Activated naive CD8-positive, alpha-beta T cell treated with anti-CD3 and anti-CD28 coated beads for 36 hours (primary cell): Measurements from ENCODE around the gene METTL25B. TPM values are rescaled to one million over a fixed set of nuclear protein-coding genes. Genes with fewer than 3 reads are reported as not detected.
"Not testable (repeated sequence)": the region's sequence is repeated elsewhere in the genome, so short reads cannot be mapped to it uniquely, and the experiment has no call there.

Experiments
- DNase-seq: peaks from one replicate; pipeline ENCODE4 v3.0.0; 2021
- H3K27ac Mint-ChIP-seq: one replicate; pipeline ENCODE4 v1.8.0; 2022; ENCODE audit warnings: mild to moderate bottlenecking, moderate library complexity, mixed read lengths
- H3K27me3 Mint-ChIP-seq: one replicate; pipeline ENCODE4 v1.8.0; 2022; ENCODE audit warnings: mild to moderate bottlenecking, mixed read lengths
- H3K36me3 Mint-ChIP-seq: one replicate; pipeline ENCODE4 v1.8.0; 2021; ENCODE audit warnings: mild to moderate bottlenecking, mixed read lengths
- H3K4me1 Mint-ChIP-seq: one replicate; pipeline ENCODE4 v1.8.0; 2021; ENCODE audit warnings: mixed read lengths
- H3K4me3 Mint-ChIP-seq: one replicate; pipeline ENCODE4 v1.8.0; 2022; ENCODE audit warnings: mild to moderate bottlenecking, moderate library complexity, mixed read lengths
- H3K9me3 Mint-ChIP-seq: one replicate; pipeline ENCODE4 v1.8.0; 2022; ENCODE audit warnings: mixed read lengths
- total RNA-seq, 2 experiments: library from RNA; stranded (reverse); gene quantifications; one replicate each; pipeline ENCODE4 v1.2.3, GENCODE V29; 2021

METTL25B gene
- total RNA-seq, 2 experiments from 2014 or later = 24.4 to 24.9 TPM

GRCh38 chr1:156757572-156758253 lies 29.4 kb downstream of the METTL25B start:
- H3K4me3 Mint-ChIP-seq, DNase-seq, H3K9me3 Mint-ChIP-seq, H3K4me1 Mint-ChIP-seq, H3K36me3 Mint-ChIP-seq, H3K27ac Mint-ChIP-seq, H3K27me3 Mint-ChIP-seq: not testable (repeated sequence)

- Mint-ChIP-seq H3K4me1 (peaks cover 2% of the 10 kb centered on the region), H3K27me3 (no peaks in the 10 kb centered on the region), H3K4me3 (no peak overlapping the region), H3K9me3 (no peaks in the 10 kb centered on the region), H3K36me3 (no peaks in the 10 kb centered on the region), H3K27ac (no peak overlapping the region)
- DNase-seq = no peak
Observed at GRCh38 chr1:156760092-156760795, 32.0 kb downstream of the METTL25B start.

GRCh38 chr1:156760796-156761104 lies 32.5 kb downstream of the METTL25B start:
- H3K27ac Mint-ChIP-seq = no peak overlapping the region
- no peak overlapping the region for H3K4me3 Mint-ChIP-seq
- no peaks in the 10 kb centered on the region for H3K36me3 Mint-ChIP-seq
- no peak for DNase-seq
- H3K4me1 Mint-ChIP-seq = peaks cover 4% of the 10 kb centered on the region
- no peaks in the 10 kb centered on the region for H3K27me3 Mint-ChIP-seq
- H3K9me3 Mint-ChIP-seq = no peaks in the 10 kb centered on the region

- H3K4me3 Mint-ChIP-seq, DNase-seq, H3K27ac Mint-ChIP-seq, H3K9me3 Mint-ChIP-seq, H3K27me3 Mint-ChIP-seq: not testable (repeated sequence)
- peaks cover 17% of the 10 kb centered on the region for H3K36me3 Mint-ChIP-seq
- H3K4me1 Mint-ChIP-seq = peaks cover 26% of the 10 kb centered on the region
Observed at GRCh38 chr1:156765136-156765535, 36.9 kb downstream of the METTL25B start.

- Mint-ChIP-seq H3K9me3 (no peaks in the 10 kb centered on the region), H3K36me3 (peaks cover 21% of the 10 kb centered on the region), H3K4me1 (peaks cover 31% of the 10 kb centered on the region), H3K27ac (no peak overlapping the region), H3K4me3 (no peak overlapping the region), H3K27me3 (no peaks in the 10 kb centered on the region)
- DNase-seq = no peak
Observed at GRCh38 chr1:156765666-156766065, 37.4 kb downstream of the METTL25B start.

GRCh38 chr1:156766298-156767100 lies 38.2 kb downstream of the METTL25B start:
- no peak overlapping the region for H3K27ac Mint-ChIP-seq
- no peaks in the 10 kb centered on the region for H3K27me3 Mint-ChIP-seq
- peak; percentile 28 for DNase-seq
- peaks cover 28% of the 10 kb centered on the region for H3K36me3 Mint-ChIP-seq
- no peak overlapping the region for H3K4me3 Mint-ChIP-seq
- no peaks in the 10 kb centered on the region for H3K9me3 Mint-ChIP-seq
- H3K4me1 Mint-ChIP-seq = peaks cover 38% of the 10 kb centered on the region

GRCh38 chr1:156767101-156767878 lies 39.0 kb downstream of the METTL25B start, which contains the start of gene PRCC:
Gene PRCC (plus strand): TSS chr1:156767535. CDS start chr1:156767772, 237 bp downstream.
- Mint-ChIP-seq H3K4me3 (no peak within 1 kb of the TSS), H3K9me3 (no peaks in the 10 kb centered on the region), H3K4me1 (peaks cover 41% of the 10 kb centered on the region), H3K27ac (no peak within 1 kb of the TSS), H3K27me3 (no peaks in the 10 kb centered on the region), H3K36me3 (peaks cover 30% of the 10 kb centered on the region)
- DNase-seq = peak; percentile 97

GRCh38 chr1:156767879-156768604 lies 39.8 kb downstream of the METTL25B start:
- H3K27me3 Mint-ChIP-seq = no peaks in the 10 kb centered on the region
- H3K36me3 Mint-ChIP-seq = peaks cover 37% of the 10 kb centered on the region
- H3K9me3 Mint-ChIP-seq = no peaks in the 10 kb centered on the region
- H3K4me3 Mint-ChIP-seq = no peak overlapping the region
- peaks cover 47% of the 10 kb centered on the region for H3K4me1 Mint-ChIP-seq
- H3K27ac Mint-ChIP-seq = no peak overlapping the region
- no peak for DNase-seq

- Mint-ChIP-seq H3K27me3 (no peaks in the 10 kb centered on the region), H3K9me3 (no peaks in the 10 kb centered on the region), H3K36me3 (peaks cover 43% of the 10 kb centered on the region), H3K27ac (peak overlapping the region; percentile 26), H3K4me1 (peaks cover 54% of the 10 kb centered on the region), H3K4me3 (no peak overlapping the region)
- no peak for DNase-seq
Observed at GRCh38 chr1:156768610-156769295, 40.5 kb downstream of the METTL25B start.

- Mint-ChIP-seq H3K36me3 (peaks cover 45% of the 10 kb centered on the region), H3K27me3 (no peaks in the 10 kb centered on the region), H3K4me3 (no peak overlapping the region), H3K4me1 (peaks cover 56% of the 10 kb centered on the region), H3K9me3 (no peaks in the 10 kb centered on the region), H3K27ac (no peak overlapping the region)
- DNase-seq = no peak
Observed at GRCh38 chr1:156772222-156772621, 44.0 kb downstream of the METTL25B start.

GRCh38 chr1:156772728-156773497 lies 44.6 kb downstream of the METTL25B start:
- DNase-seq = no peak
- Mint-ChIP-seq H3K4me3 (no peak overlapping the region), H3K27me3 (no peaks in the 10 kb centered on the region), H3K4me1 (peaks cover 62% of the 10 kb centered on the region), H3K9me3 (no peaks in the 10 kb centered on the region), H3K27ac (no peak overlapping the region), H3K36me3 (peaks cover 45% of the 10 kb centered on the region)

GRCh38 chr1:156773607-156774006 lies 45.3 kb downstream of the METTL25B start:
- Mint-ChIP-seq H3K27ac (no peak overlapping the region), H3K36me3 (peaks cover 40% of the 10 kb centered on the region), H3K4me3 (no peak overlapping the region), H3K27me3 (no peaks in the 10 kb centered on the region), H3K4me1 (peaks cover 63% of the 10 kb centered on the region), H3K9me3 (no peaks in the 10 kb centered on the region)
- DNase-seq = no peak

- Mint-ChIP-seq H3K36me3 (peaks cover 23% of the 10 kb centered on the region), H3K4me1 (peaks cover 46% of the 10 kb centered on the region), H3K9me3 (no peaks in the 10 kb centered on the region), H3K27ac (no peak overlapping the region), H3K27me3 (no peaks in the 10 kb centered on the region), H3K4me3 (no peak overlapping the region)
- no peak for DNase-seq
Observed at GRCh38 chr1:156775799-156776198, 47.5 kb downstream of the METTL25B start.
